Measurements from ENCODE around the gene POMT2. TPM values are rescaled to one million over a fixed set of nuclear protein-coding genes. Genes with fewer than 3 reads are reported as not detected.

The POMT2 gene
- total RNA-seq, 1 donor, result 7.0 TPM

DNA sequence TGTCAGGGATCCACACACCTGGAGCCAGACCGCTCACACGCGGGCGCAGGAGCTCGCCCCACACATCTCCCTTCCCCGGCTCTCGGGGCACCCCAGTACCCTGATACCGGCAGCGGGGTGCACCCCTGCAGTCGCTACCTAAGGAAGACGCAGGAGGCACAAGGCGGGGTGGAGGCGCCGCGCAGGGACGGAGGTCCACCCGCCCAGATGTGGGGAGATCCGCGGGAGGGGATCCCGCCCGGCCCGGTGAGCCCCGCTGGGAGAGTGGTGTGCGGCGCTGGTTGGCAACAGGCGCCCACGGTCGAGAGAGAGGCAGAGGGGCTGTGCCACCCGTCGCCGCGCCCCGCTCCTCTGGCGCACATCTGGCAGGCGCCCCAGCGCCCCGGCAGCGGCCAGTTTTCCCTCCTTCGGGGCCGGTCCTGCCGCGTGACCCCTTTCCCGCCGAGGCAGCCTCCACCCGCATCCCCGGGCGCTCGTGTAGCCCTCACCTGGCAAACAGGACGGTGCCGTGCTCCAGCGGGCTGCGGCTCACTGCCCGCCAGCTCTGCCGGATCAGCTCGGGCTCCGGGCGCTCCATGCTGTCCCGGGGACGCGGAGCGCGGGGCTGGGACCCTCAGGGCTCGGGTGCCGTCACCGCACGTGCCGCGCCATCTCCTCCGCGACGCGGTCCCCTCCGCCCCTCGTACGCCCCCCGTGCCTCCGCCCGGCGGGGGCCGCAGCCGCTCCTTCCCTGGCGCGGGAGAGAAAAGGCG, 50.1 kb downstream of the POMT2 start:
- no peak for DNase-seq (ENCODE audit: low read depth in 2 of 3, low spot score in 2 of 3)

DNA sequence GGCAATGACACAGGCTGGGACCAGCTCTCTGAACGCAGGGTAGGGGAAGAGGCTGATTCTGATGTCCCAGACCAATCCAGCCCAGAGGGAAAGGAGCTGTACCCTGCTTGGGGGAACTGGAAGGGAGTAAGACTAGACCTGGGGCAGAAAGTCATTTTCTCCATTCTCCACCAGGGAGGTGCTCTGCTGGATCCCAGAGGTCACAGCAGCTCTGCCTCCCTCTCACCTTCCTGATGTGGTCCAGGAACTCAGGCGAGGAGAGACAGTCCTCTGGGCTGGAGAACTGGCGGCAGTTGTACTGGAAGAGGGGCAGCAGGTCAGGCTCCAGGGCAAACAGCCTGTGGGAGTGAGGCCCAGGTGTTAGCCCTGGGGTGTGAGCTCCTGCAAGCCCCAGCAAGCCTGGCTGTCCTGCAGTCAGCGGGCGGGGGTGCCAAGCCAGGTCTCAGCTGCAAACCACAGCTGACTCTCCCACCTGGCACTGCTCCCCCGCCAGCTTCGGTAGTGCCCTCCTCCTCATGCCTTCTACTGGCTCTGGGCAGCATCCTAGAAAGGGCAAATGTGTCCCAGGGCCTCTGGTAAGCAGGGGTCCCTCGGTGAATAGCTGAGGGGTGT, 51.6 kb downstream of the POMT2 start:
- DNase-seq (ENCODE audit: low read depth in 2 of 3, low spot score in 2 of 3), result peak in 1 of 3 donors; percentile 34

DNA sequence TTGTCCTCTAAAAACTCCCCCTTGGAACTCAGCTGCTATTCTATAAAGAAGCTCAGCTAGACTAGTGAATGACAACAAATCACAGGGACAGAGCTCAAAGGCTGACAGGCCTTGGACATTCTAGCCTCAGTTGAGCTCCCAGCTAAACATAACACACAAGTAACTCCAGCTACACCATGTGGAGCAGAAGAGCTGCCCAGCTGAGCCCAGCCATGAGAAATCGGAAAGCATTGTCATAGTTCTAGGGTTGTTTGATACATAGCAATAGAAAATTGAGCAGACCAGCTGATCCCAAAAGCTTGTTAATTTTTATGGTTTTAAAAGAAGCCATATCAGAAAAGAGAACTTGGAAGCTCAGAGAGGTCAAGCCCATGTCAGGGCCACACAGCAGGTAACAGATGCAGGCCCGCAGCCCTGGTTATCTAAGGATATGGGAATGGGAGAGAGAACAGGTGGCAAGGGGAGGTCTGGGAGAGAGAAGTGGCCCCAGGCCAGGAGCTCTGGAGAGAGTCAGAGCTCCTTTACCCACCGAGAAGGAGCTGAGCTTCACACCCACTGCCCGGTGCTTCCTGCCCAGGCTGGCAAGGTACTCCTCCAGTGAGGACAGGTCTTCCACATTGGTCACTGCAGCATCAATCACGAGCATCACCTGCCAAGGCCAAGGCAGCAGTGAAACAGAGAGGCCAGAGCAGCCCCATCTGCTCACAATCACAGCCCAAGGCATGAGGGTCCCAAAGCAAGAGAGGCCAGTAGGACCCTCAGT, 52.6 kb downstream of the POMT2 start:
- no peak for DNase-seq (ENCODE audit: low read depth in 2 of 3, low spot score in 2 of 3)

DNA sequence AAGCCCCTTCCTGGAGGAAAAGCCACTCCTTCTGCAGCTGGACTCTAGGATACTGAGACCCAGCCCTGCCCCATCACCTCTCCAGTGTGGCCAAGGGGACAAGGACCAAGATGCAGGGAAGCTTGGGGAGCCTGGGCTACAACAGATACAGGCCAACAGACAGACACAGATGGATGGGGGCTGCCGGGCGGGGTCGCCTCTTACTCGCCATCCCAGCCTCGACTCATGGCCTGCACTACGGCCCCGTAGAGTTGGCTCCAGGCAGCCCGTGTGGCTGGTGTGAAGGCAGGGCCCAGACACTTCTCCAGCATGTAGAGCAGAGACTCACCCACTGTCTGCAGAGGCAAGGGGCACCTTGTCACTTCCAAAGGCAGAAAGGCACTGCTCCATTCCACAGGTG, 54.3 kb downstream of the POMT2 start:
- DNase-seq (ENCODE audit: low read depth in 2 of 3, low spot score in 2 of 3), result no peak

DNA sequence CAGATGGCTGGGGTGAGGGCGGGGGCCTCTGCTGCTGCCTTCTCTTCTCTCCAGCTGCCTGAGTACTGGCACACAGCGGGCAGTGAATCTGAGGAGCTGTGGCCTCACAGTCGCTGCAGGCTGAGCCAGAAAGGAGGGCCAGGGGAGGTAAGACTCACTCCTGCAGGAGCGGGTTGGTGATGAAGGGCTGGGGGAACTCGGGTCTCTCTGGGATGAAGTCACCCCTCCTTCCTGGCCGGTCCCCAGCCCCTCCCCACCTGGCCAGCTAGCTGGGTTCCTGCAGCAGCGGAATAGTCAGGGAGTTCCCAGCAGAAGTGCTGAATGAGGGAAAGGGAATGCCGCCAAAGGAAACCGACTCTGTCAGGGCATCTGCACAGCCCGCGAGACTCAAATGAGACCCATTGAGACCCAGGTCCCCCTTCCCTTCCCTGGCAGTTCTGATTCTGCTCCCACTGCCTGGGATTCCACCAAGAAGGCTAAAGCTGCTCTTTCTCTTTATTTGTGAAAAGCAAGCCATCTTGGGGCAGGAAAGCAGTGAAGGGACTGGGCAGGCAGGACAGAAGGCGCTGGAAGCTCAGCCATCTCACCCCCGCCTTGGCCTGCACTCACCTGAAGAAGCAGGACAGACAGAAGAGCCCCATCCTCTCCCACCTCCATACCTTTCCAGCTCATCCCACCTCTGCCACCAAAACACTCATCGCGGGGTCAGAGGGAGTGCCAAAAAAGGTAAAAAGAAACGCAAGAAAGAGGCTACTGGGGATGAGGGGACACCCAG, 54.9 kb downstream of the POMT2 start:
- no peak for DNase-seq (ENCODE audit: low read depth in 2 of 3, low spot score in 2 of 3)

DNA sequence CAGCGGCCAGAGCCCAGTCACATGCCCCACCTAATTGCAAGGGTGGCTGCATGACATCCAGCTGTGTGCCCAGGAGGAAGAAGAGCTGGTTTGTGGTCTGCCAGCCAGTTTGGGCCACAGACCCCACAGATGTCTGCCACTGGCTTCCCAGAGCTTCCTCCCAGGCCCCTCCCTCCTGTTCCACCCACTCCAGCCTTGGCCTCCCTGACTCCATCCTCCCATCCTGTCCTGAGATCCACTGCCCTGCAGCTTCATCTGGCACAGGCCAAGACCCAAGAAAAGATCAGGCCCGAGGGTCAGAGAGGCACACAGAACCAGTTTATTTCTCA, 55.5 kb downstream of the POMT2 start:
- DNase-seq (ENCODE audit: low read depth in 2 of 3, low spot score in 2 of 3), result no peak

DNA sequence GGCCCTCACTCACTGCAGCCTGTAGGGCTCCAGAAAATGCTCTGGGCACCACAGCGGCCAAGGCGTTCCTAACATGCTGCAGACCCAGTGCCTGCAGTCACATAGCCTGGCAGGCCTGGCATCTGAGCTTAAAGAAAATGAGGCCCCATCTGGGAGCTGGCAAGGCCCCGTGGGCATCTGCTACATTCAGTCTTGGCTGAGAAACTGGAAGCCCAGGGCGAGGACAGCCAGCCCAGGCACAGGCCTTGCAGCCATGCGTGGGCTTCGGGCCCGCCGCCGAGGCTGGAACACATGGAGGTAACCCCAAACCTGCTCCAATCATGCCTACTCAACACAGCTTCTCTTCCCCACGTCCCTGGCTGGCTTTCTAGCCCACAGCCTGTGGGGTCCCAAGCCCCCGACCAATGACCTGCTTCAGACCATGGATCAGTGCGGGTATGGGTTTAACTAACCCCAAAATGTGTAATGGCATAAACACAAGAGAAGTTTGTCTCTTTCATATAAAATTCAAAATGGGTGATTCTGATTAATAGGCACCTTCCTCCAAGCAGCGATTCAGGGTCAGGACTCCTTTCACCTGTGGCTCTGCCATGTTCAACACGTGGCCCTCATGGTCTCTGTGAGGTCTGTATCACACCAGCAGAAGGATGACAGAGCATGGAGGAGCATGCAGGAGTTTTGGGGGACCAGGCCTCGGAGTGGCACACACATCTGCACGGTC, 56.1 kb downstream of the POMT2 start:
- DNase-seq (ENCODE audit: low read depth in 2 of 3, low spot score in 2 of 3), result no peak

DNA sequence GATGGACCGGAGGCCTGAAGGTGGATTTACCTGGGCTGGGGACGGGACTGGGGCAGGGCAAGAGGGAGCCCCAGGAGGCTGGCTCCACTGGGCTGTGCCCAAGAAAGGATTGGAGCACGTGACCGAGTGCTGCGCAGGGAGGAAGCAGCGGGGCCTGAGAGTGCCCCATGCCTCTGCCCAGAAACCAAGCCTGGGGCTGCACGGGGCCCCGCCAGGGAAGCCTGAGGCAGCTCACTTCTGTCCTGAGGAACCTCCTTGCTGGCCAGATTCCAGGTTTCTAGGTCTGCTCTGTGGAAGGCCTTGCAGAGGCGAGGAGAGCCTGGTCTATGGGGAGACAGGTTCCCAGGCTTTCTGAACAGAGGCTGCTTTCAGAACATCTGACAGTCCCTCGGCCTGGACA, 60.1 kb downstream of the POMT2 start:
- DNase-seq (ENCODE audit: low read depth in 2 of 3, low spot score in 2 of 3), result peak in 2 of 3 donors; percentile 34 to 80

DNA sequence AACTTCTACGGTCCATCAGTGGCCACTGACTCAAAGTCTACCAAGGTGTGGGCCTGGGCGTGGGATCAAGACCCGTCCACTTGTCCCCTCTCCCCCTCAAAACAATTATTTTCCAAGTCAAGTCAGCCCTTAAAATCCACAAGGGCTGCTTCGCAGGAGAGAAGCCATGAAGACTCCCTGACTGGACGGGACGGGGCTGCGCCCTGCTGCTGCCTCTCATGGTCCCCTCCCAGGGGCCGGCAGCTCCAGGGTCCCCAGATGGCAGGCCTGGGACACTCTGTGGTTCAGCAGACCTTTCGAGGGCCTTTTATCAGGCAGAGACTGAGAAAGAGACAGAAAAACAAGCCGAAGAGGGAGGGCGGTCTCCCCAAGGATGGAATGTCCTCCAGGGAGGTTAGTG, 60.5 kb downstream of the POMT2 start:
- DNase-seq (ENCODE audit: low read depth in 2 of 3, low spot score in 2 of 3), result no peak

DNA sequence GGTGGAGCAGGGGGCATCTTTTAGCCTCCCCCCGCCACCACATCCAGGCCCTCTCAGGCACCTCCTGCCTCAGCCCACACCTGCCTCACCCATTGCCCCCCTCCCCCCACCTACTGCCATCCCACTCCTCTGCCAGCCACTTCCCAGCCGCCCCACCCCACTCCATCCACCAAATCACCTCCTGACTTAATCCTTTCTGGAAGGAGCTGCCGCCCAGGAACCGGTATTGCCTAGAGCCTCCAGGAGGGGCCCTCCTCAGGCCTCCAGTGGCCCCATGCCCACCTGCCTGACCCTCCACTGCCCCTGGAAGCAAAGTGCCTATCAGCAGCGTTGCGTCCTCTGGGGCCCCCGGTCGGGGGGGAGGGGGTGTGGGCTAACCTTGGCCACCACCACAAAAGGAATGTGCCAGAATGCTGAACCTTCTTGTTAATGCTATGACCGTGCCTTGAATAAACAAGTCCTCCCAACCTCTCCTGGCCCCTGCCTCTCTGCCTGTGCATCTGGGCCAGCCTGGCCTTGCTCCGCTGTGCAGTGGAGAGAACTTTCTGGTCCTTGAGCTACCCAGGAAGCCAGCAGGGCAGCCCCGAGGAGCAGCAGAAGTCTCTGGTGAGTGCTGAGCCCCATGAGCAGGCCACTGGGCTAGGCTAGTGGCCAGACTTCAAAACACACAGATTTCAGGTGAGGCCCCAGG, 61.5 kb downstream of the POMT2 start:
- no peak for DNase-seq (ENCODE audit: low read depth in 2 of 3, low spot score in 2 of 3)

DNA sequence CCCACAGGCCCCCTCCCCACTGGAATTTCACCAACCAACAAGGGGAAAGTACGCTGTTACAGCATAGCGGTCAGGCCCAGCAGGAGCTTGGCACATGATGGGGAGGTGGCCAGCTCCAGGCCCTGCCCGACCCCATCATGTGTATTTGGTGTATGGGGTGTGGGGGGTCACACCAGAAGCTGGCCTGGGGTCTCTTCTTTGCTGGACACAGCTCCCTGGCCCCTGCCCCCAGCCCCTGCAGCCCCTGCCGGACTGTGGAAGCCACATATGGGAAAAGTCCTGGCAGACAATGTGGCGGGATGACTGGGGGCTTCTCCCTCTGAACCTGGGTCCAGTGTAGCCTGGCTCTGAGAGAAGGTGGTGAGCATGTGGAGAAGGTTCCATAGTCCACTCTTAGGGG, 62.1 kb downstream of the POMT2 start:
- DNase-seq (ENCODE audit: low read depth in 2 of 3, low spot score in 2 of 3), result no peak

DNA sequence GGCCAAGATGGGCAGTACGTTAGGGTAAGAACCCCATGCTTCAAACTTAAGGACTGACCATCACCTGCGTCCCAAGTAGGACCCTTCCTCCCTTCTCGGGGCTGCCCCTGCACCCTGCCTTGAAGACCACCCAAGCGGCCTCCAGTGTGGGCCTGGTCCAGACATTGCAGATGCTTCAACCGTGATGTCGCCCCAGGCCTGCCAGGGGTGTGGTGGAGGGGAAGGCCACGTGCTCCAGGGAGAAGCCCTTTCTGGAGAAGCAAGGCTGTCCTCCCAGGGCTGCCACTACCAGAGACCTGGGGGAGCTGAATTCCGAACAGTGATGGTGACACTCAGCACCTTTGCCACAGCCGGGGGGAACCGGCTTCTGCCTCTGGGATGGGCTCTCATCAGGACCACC, 63.0 kb downstream of the POMT2 start:
- no peak for DNase-seq (ENCODE audit: low read depth in 2 of 3, low spot score in 2 of 3)

DNA sequence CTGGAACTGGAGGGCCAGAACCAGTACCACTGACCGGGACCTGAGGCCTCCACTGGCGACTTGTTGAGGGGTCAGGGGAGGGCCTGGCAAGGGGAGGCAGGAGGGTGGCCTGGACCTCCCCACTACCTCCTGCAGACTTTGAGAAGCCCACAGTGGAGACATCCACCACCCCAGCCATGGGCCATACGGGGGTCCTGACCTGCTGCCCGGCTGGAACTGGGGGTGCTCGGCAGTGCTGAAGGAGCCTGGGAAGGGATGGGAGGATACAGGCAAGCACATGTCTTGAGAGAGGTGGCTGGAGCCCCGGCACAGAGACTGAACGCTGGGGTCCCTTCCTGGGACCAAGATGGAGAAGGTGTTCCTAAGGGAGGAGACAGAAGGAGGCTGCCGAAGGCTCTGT, 64.0 kb downstream of the POMT2 start:
- no peak for DNase-seq (ENCODE audit: low read depth in 2 of 3, low spot score in 2 of 3)

DNA sequence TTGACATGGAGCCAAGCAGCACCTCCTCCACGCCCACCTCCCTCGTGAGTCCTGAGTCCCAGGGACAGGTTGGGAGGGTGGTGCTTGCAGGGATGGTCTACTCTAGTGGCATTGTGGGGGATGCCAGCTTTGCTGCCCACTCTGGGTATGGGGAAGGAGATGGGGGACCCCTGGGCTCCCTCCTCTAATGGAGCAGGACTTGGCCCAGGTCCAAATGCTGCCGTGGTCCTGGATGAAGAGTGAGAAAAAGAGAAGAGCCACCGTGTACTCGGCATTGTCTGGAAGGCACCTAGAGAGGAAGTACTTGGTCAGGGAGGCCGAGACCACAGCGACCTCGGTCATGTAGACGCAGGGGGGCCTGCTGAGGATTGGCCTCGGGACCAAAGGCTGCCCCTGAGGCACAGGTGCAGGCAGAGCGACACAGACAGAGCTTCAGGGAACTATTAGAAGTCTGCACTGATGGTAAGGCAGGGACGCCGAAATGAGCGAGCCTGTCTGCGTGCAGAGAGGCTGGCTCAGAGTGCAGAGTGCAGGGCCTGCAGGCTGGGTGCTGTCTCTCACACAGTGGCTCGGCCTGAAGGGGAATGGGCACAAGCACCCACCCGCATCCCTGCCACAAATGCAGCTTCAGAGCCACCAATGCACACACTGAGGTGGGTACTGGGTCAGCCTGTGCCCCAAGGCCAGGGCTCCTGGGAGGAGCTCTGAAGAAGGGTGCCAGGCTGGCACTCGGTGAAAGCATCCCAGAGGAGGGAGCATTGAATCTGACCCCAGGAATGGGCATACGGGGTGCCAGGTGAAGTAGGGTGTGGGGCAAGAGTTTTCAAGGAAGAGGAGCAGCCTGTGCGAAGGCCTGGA, 67.1 kb downstream of the POMT2 start:
- DNase-seq (ENCODE audit: low read depth in 2 of 3, low spot score in 2 of 3), result peak in 1 of 3 donors; percentile 21

DNA sequence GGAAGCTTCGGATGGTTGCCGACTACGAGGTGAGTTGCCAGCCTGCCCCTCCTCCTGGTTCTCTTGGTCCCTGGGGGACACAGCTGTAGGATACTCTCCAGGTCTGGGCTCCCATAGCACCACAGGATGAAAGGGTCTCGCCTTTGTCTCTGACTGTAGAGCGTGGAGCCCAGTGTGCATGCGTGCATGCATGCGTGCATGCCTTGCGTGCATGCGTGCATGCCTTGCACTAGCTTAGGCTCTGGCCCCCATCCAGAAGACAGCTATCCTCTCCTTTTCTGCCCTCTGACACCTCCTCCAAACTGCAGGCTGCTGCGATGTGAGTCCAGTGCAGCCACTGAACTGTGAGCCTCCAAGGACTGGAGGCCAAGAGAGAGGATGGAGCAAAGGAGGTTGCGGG, 68.8 kb downstream of the POMT2 start:
- no peak for DNase-seq (ENCODE audit: low read depth in 2 of 3, low spot score in 2 of 3)

DNA sequence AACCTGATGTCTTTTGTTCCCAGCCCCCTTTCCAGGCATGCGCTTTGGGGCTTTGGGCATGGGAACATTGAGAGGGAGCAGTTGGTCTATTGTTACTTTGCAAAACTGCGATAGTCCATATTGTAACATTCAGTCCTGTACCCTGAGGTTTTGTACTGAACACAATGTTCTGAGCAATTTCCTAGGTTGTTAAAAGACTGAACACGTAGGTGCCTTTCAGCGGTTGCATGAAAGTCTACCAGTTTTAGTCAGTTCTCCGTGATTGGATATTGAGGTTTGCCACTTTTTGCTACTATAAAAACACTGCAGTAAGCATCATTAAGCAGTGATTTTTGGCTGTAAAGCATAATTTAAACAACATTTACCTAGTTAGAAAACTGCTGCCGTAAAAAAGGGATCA, 69.8 kb downstream of the POMT2 start:
- no peak for DNase-seq (ENCODE audit: low read depth in 2 of 3, low spot score in 2 of 3)

DNA sequence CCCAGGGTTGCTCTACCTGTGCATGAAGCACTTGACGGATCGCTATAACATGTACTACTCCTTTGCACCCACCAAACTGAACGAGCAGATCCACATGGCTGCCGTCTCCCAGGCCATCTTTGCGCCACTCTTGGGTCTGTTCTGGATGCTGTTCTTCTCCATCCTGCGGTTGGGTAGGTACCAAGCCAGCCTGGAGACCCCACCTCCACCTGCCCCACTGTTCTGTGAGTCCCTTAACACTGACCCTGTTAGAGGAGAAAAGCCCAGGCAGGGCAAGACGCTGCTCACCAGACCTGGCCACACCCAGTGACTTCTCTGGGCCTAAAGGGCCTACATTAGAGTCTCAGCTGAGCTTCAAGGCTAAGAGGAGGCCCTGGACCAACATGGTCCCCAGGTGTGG, 71.4 kb downstream of the POMT2 start:
- DNase-seq (ENCODE audit: low read depth in 2 of 3, low spot score in 2 of 3), result no peak

DNA sequence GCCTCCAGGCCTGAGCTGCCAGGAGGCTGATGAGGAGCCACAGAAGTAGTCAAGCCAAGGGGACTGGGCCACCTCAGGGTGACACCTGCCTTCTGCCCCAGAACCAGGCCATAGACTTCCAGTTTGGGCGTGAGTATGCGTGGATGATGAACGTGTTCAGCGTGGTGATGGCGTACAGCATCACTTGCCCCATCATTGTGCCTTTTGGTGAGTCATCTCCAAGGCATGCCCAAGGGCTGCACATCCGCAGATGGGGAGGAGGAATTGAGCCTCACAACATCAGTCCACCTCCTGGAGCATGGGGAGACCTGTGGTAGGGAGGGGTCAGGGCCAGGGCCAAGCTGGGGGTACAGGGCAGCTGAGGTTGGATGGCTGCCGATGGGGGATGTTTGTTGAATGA, 72.0 kb downstream of the POMT2 start:
- no peak for DNase-seq (ENCODE audit: low read depth in 2 of 3, low spot score in 2 of 3)

DNA sequence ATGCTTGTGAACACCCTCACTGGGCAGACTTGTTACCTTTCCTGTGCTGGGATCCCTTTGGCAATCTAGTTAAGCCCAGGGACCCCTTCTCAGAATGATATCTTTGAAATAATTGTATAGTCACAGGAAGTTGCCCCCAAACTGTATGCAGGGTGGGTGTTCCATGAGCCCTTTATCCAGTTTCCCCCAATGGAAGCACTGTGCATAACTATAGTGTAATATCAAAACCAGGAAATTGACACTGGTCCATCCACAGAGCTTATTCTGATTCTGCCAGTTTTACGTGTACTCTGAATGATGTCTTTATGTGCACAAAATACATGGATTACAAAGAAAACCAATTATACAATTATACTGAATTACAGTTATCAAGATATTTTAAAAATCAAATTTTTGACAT, 73.9 kb downstream of the POMT2 start:
- DNase-seq (ENCODE audit: low read depth in 2 of 3, low spot score in 2 of 3), result no peak
